Ovary (tissue), 9 donors: Measurements from ENCODE around the gene SRMS. TPM values are rescaled to one million over a fixed set of nuclear protein-coding genes. Genes with fewer than 3 reads are reported as not detected.

Experiments used
- DNase-seq, 5 donors: peaks; one replicate each; pipeline ENCODE4 v3.0.0-alpha.2; 2019 to 2020
- H3K27ac ChIP-seq, 2 donors: fragments of 200-600 bp; one replicate each; pipeline versions ENCODE4 v1.5.1 to v1.8.0; 2019 to 2022
- H3K27me3 ChIP-seq: fragments of 200-600 bp; one replicate; pipeline ENCODE4 v1.8.0; 2022
- H3K36me3 ChIP-seq: fragments of 200-600 bp; sonication (generic); one replicate; pipeline ENCODE4 v1.5.1; 2019
- H3K4me1 ChIP-seq: one replicate; pipeline ENCODE4 v1.8.1; 2013; ENCODE audit warnings: mild to moderate bottlenecking, moderate library complexity; ENCODE audit not compliant: insufficient read depth
- H3K4me3 ChIP-seq: fragments of 200-600 bp; sonication (generic); one replicate; pipeline ENCODE4 v1.5.1; 2017
- H3K9me3 ChIP-seq, 2 donors: fragments of 200-600 bp in 1 of 2; sonication (generic) in 1 of 2; one replicate each; pipeline versions ENCODE4 v1.5.1 to v1.8.1; 2013 to 2019; ENCODE audit warnings: mild to moderate bottlenecking in 1 of 2, moderate library complexity in 1 of 2
- EP300 ChIP-seq: sonication (generic); formaldehyde crosslinking; IDR thresholded peaks from one replicate; pipeline ENCODE4 v1.6.1; 2017; ENCODE audit warnings: antibody characterized with exemption
- POLR2A ChIP-seq: fragments of 450-650 bp; IDR thresholded peaks from one replicate; pipeline ENCODE4 v1.6.1; 2017; ENCODE audit warnings: antibody characterized with exemption, mild to moderate bottlenecking, moderate library complexity
- WGBS, 3 donors: extraction: QIAGEN DNeasy Blood & Tissue Kit in 1 of 3; methylation state at CpG; one replicate each; pipeline versions ENCODE4 v1.1.5 to v1.1.7; 2013 to 2017; 5-methylcytosine and 5-hydroxymethylcytosine counted together
- intact Hi-C, 4 donors: fragments of 100-400 bp; cut with DNase I; formaldehyde crosslinking; loops; one replicate each; pipeline versions ENCODE4 v1.11.0 to v1.15.1; 2022 to 2023
- polyA plus RNA-seq, 2 donors: library from polyadenylated mRNA; stranded (reverse); fragments of 200-250 nt in 1 of 2; fragments of 350-450 nt in 1 of 2; fragmentation: Illumina TruSeq in 1 of 2; extraction: RNeasy Lipid Tissue Mini Kit (QIAGEN cat#74804) in 1 of 2; gene quantifications; one replicate each; pipeline ENCODE4 v1.2.3, GENCODE V29; 2013 to 2014
- total RNA-seq, 7 donors: library from RNA; depleted of rRNA in 2 of 7; stranded (reverse); fragments of >200 nt in 2 of 7; fragmentation: NEBNext Ultra II Directional in 3 of 7; extraction: Animal tissue kit (Norgen Biotek cat#: 25700) in 3 of 7; gene quantifications; one replicate each; pipeline versions ENCODE4 v1.1.0 to v1.2.4, GENCODE V29; 2016 to 2023
- TF ChIP-seq, protein P1 (sequence below), 3 donors: fragments of 450-650 bp in 2 of 3; fragments of 200-600 bp in 1 of 3; IDR thresholded peaks; one replicate each; pipeline versions ENCODE4 v1.5.1 to v1.8.0; 2016 to 2022; ENCODE audit warnings: antibody characterized with exemption in 3 of 3, mild to moderate bottlenecking in 1 of 3
- donor health status: DM: no; HTN: no; CAD: no; lungs with moderate emphysema.
- donor health status: DM: no; HTN: no; CAD: no.
- donor health status: Bipolar disorder and iron deficiency.
- donor health status: DM: yes; HTN: yes; CAD: no.
- donor health status: DM: no; HTN: no; CAD: no.
- donor health status: DM: yes; HTN: yes; CAD: no.

The SRMS gene
- total and polyA plus RNA-seq, 9 donors: not detected

DNA sequence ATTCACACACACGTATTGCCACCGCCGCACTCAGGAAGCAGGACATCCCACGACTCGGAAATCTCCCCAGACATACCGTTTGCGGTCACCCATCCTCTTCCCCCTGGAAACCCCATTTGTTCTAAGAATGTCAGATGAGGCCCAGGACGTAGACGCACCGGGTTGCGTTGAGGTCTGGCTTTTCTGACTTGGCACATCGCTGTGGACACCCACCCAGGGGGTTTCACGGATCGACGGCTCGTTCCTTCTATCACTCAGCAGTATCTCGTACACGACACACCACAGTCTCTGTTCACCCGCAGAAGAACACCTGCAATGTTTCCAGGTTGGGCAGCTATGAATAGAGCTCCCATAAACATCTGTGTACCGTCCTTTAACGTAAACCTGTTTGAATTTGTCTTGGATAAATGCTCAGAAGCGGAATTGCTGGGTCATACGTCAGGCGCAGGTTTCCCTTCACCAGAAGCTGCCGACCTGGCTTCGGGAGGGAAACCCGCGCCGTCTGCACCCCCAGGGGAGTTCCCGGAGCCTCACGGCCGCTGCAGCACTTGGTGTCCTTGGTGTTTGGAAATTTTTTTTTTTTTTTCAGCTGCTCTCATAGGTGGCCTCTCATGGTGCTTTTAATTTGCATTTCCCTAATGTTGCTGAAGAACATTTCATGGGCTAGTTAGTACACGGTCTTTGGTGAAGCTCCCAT, 39.3 kb downstream of the SRMS start:
- TF ChIP-seq EP300 (no peak), POLR2A (no peak)
- TF ChIP-seq, protein P1, sequence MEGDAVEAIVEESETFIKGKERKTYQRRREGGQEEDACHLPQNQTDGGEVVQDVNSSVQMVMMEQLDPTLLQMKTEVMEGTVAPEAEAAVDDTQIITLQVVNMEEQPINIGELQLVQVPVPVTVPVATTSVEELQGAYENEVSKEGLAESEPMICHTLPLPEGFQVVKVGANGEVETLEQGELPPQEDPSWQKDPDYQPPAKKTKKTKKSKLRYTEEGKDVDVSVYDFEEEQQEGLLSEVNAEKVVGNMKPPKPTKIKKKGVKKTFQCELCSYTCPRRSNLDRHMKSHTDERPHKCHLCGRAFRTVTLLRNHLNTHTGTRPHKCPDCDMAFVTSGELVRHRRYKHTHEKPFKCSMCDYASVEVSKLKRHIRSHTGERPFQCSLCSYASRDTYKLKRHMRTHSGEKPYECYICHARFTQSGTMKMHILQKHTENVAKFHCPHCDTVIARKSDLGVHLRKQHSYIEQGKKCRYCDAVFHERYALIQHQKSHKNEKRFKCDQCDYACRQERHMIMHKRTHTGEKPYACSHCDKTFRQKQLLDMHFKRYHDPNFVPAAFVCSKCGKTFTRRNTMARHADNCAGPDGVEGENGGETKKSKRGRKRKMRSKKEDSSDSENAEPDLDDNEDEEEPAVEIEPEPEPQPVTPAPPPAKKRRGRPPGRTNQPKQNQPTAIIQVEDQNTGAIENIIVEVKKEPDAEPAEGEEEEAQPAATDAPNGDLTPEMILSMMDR (IDR thresholded peaks at IDR 0.05): no peak
- H3K27me3 ChIP-seq: no peaks in the 10 kb centered on the region
- no peak overlapping the region for H3K27ac ChIP-seq
- no peaks in the 10 kb centered on the region for H3K36me3 ChIP-seq
- H3K9me3 ChIP-seq: peaks cover 0 to 26% of the 10 kb centered on the region in 2 donors
- no peak for DNase-seq
- H3K4me3 ChIP-seq: no peak overlapping the region
- H3K4me1 ChIP-seq: no peaks in the 10 kb centered on the region
- WGBS, 3 donors: 81 to 86% (median 84%) methylated on average over 33 of the region's 33 CpGs
- intact Hi-C loops: no loop called here

- Histone ChIP-seq H3K4me1 (no peaks in the 10 kb centered on the region), H3K27ac (no peak overlapping the region), H3K36me3 (no peaks in the 10 kb centered on the region), H3K9me3 (peaks cover 0 to 26% of the 10 kb centered on the region in 2 donors), H3K4me3 (no peak overlapping the region), H3K27me3 (no peaks in the 10 kb centered on the region)
- peak in 1 of 5 donors; percentile 12 for DNase-seq
- 88 to 96% (median 91%) methylated on average over 30 of the region's 30 CpGs for WGBS, 3 donors
- intact Hi-C loops: no loop called here
- TF ChIP-seq, protein P1 (IDR thresholded peaks at IDR 0.05): no peak
- TF ChIP-seq EP300 (no peak), POLR2A (no peak)
Observed at GRCh38 chr20:63507083-63507743, 40.3 kb downstream of the SRMS start.

DNA sequence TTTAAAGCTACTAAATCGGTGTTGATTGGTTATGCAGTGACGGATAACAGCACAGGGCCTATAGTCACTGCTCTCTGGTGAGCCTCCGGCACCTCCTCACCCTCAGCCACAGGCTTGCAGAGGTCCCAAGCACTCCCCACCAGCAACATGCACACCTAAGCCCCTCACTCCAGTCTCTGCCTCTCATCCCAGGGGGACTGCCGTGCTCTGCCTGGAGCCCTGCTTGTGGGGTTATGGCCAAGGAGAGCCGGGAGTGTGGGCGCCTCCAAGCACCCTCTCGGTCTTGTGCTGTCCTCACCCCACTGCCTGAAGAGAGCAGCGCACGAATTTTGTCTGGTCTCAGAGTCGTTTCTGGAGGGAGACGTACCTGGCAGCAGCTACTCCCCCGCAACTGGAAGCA, 41.8 kb downstream of the SRMS start:
- Histone ChIP-seq H3K27me3 (no peaks in the 10 kb centered on the region), H3K27ac (no peak overlapping the region), H3K36me3 (no peaks in the 10 kb centered on the region), H3K4me1 (no peaks in the 10 kb centered on the region), H3K9me3 (peaks cover 0 to 26% of the 10 kb centered on the region in 2 donors), H3K4me3 (no peak overlapping the region)
- DNase-seq: no peak
- WGBS, 3 donors: 59 to 72% (median 63%) methylated on average over 12 of the region's 12 CpGs
- TF ChIP-seq EP300 (no peak), POLR2A (no peak)
- TF ChIP-seq, protein P1 (IDR thresholded peaks at IDR 0.05): no peak
- intact Hi-C loops: no loop called here

GRCh38 chr20:63505281-63505680, 42.3 kb downstream of the SRMS start:
- no peaks in the 10 kb centered on the region for H3K27me3 ChIP-seq
- DNase-seq: no peak
- WGBS, 3 donors: 78 to 90% (median 88%) methylated on average over 8 of the region's 8 CpGs
- no peaks in the 10 kb centered on the region for H3K4me1 ChIP-seq
- H3K9me3 ChIP-seq: peaks cover 0 to 26% of the 10 kb centered on the region in 2 donors
- no peaks in the 10 kb centered on the region for H3K36me3 ChIP-seq
- no peak overlapping the region for H3K27ac ChIP-seq
- no peak for TF ChIP-seq POLR2A
- TF ChIP-seq EP300: no peak
- TF ChIP-seq, protein P1 (IDR thresholded peaks at IDR 0.05): no peak
- intact Hi-C loops: no loop called here
- no peak overlapping the region for H3K4me3 ChIP-seq
